HG03095 (cell line): ENCODE results near the gene SAE1.
"Not testable (repeated sequence)": the region's sequence is repeated elsewhere in the genome, so short reads cannot be mapped to it uniquely, and the experiment has no call there.

Source experiments
- ATAC-seq: cut with Tn5 transposase; IDR thresholded peaks from one replicate; pipeline ENCODE4 v1.9.1; 2021; ENCODE audit warnings: moderate library complexity; ENCODE audit not compliant: unreplicated experiment

The SAE1 gene

GRCh38 chr19:47125669-47125938, 5.0 kb upstream of the SAE1 start:
- ATAC-seq: no peak

- ATAC-seq: no peak
Measured at GRCh38 chr19:47129579-47129978, 1.1 kb upstream of the SAE1 start.

GRCh38 chr19:47130120-47130588, 481 bp upstream of the SAE1 start:
- no peak for ATAC-seq

- ATAC-seq: no peak
Measured at GRCh38 chr19:47132194-47132852, 1.7 kb downstream of the SAE1 start.

GRCh38 chr19:47133021-47133471, 2.4 kb downstream of the SAE1 start:
- no peak for ATAC-seq

DNA sequence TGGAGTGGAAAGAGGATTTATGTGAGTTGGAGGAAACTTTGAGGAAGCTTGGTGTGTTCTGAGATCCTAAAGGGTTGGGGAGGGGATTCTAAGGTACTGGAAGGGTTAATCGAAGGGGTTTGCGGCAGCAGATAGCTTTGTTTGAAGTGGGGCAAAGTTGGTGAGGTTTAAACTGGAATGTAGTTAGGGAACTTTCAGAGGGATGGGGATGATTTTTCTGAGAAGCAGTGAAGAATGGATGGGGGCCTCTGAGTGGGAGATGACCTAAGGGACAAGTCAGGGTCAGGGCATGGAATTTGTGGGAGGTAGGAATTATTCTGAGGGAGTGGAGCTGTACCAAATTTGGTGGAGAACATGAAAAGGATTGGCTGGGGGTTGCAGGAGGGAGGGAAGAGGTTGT, 3.9 kb downstream of the SAE1 start:
- ATAC-seq: no peak

DNA sequence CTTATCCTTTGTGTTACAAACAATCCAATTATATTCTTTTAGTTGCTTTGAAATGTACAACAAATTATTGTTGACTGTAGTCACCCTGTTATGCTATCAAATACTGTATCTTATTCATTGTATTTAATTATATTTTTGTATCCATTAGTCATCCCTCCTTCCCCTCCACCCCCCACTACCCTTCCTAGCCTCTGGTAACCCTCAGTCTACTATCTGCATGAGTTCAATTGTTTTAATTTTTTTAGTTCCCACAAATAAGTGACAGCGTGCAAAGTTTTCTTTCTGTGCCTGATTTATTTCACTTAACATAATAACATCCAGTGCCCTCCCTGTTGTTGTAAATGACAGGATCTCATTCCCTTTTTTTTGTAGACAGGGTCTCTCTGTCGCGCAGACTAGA, 4.5 kb downstream of the SAE1 start:
- no peak for ATAC-seq

- not testable (repeated sequence) for ATAC-seq
Measured at GRCh38 chr19:47141252-47141651, 10.6 kb downstream of the SAE1 start.

GRCh38 chr19:47141695-47142094, 11.1 kb downstream of the SAE1 start:
- no peak for ATAC-seq

DNA sequence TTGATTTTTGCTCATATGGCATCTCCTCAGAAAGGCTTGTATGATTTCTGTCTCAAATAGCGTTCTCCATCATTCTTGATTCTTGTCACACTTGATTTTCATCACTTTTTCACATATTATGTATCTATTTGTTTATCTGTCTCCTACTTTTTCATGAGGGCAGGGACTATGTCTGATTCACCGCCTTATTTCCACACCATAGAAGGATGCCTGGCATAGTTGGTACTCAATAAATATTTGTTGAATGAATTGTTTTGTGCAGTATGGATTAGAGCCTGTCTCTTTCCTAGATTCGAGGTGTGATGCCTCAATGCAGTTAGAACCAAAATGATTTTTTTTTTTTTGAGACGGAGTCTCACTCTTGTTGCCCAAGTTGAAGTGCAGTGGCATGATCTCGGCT, 12.1 kb downstream of the SAE1 start:
- ATAC-seq: no peak

DNA sequence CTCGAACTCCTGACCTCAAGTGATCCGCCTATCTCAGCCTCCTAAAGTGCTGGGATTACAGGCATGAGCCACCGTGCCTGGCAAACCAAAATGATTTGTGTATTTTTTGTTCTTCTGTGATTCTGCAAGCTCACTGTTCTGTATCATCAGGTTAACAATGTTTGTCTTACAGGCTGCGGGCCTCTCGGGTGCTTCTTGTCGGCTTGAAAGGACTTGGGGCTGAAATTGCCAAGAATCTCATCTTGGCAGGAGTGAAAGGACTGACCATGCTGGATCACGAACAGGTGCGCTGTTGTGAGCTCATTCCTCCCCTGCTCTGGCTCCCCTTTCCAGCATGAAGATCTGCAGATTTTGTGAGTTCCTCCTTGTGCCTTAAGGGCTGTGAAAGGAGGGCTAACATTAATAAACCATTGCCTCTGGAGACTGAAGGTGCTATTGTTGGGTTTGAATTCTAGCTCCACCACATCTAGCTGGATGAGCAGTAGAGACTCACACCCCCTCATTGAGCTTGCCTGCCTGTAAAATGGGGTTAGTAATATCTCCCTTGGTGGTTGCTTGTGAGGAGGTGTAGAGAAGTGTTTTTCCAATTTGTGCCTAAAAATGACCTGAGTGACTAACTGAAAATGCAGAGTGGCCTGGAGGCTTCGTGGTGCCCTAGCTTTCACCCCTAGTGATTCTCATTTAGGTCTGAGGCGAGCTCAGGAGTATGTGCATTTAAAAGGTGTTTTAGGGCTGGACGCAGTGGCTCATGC, 12.9 kb downstream of the SAE1 start:
- ATAC-seq: no peak

DNA sequence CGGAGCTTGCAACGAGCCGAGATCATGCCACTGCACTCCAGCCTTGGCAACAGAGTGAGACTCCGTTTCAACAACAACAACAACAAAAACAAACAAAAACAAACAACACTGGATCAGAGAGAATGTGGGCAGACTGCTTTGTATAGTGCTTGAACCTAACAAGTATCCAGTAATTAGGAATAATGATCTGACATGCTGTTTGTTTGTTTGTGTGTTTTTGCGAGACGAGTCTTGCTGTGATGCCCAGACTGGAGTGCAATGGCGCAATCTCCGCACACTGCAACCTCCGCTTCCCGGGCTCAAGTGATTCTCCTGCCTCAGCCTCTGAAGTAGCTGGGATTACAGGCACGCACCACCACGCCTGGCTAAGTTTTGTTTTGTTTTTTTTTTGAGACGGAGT, 14.0 kb downstream of the SAE1 start:
- no peak for ATAC-seq

DNA sequence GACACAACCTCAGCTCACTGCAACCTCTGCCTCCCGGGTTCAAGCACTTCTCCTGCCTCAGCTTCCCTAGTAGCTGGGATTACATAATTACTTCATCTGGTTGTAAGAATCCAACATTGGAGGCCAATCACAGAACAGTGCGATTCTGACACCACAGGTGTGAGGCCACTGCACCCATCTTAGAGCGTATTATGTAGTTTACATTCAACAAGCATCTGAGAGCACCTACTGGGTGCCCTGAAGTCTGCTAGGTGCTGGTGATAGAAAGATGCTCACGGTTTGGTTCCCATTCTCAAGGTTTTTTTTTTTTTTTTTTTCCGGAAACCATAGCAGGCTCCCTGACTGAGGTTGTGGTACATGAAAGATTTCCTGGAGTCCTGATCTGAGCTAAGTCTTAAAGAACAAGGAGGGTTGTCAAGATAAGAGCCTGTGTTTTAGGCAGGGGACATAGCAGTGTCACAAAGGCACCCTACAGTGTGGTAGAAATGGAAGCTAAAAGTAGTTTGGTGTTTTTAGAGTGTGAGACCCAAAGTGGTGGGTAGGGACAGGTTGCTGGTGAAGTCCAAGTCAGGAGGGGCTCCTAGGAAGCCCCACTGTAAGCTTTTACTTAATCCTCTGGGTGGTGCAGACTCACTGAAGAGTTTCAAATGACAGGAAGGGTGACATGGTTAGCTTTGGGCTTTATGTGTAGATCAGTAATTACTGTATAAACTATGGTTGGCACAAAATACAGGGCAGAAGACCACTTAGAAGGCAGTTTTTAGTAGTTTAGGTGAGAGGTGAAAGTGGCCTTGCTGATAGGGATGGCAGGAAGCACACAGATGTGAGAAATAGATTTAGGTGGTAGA, 15.2 kb downstream of the SAE1 start:
- no peak for ATAC-seq

DNA sequence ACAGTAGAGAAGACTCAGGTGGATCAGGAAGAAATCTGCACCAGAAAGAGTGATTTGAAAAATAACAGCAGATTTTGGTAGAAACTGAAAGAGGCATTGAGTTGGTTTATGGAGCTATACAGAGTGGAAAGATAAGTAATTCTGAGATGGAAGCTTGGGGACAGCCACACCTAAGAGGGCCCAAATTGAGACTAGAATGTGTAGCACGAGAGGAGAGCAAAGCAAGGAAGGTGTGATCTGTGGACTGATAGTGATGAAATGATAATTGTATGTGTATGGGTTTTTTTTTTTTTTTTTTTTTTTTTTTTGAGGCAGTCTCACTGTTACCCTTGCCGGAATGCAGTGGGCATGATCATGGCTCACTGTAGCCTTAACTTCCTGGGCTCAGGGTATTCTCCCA, 16.3 kb downstream of the SAE1 start:
- no peak for ATAC-seq

GRCh38 chr19:47151627-47152026, 21.0 kb downstream of the SAE1 start:
- ATAC-seq: no peak

GRCh38 chr19:47152205-47152604, 21.6 kb downstream of the SAE1 start:
- no peak for ATAC-seq

DNA sequence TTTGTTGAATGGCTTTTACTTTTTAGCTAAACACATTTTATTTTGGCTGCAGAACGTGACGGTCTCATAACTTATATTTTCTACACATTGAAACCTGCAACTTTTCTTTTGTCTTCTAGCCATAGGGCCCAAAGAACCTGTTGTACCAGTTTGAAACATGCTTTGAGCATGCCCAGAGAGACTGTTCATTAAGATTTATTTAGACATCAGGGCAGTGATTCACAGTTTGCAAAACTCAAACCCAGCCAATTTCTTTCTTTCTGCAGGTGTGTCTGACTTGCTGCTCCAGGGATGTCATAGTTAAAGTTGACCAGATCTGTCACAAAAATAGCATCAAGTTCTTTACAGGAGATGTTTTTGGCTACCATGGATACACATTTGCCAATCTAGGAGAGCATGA, 22.0 kb downstream of the SAE1 start:
- no peak for ATAC-seq

DNA sequence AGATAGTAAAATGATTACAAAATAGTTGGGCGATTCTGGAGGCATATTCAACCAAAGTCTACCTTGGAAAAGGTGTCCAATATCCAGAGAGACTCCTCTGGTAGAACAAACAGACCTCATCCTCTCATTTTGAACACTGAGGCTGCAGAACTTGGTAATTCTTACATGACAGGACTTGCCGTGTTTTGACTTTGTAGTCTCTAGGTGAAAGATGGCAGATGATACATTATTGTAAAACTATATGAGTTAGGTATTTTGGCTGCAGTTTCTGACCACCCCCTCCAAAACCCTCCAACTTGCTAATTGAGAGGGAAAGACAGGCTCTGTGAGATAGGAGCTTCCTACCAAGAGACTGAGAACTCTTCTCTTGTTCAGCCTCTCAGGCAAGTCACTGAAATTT, 22.6 kb downstream of the SAE1 start:
- ATAC-seq: no peak

GRCh38 chr19:47155148-47155547, 24.5 kb downstream of the SAE1 start:
- no peak for ATAC-seq

DNA sequence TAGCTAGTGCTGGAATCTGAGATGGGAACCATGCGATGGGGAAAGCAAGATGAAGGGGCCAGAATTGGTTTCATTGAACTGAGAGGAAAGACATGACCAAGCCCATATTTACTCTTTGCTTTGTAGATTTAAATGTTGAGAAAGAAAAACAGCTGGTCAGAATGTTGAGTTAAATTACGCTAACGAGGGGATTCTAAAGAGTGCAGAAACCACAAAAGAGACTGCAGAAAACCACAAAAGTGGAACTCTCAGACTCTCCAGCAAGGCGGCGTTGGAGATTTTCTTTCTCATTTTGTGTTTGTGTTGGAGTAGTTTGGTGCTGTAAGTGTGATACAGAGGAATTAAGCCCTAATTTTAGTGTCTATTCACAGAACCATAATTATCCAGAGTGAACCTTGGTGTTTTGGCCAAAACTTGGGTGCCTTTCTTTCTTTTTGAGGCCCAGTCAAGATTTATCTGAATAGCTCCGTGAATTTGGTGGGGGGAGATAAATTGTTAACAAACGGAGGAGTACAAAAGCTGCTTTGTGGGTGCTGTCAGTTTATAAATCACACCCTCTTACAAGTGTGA, 26.3 kb downstream of the SAE1 start:
- ATAC-seq: no peak
